GM12878 (cell line): ENCODE results near the gene RERG. TPM values are rescaled to one million over a fixed set of nuclear protein-coding genes. Genes with fewer than 3 reads are reported as not detected.

Source experiments
- ATAC-seq: fragments of 200-7000 bp; cut with Tn5 transposase; 3 replicates; pipeline ENCODE4 v1.9.1; 2020; ENCODE audit warnings: mild to moderate bottlenecking, moderate library complexity
- BruUV-seq: library from RNA; stranded (reverse); fragments of 400-500 nt; replicated peaks from 2 replicates; lab custom pipeline; 2021; lab: Mats Ljungman, UMichigan
- CTCF ChIA-PET: fragments of 300-600 bp; sonication (Branson Sonifier 250); formaldehyde crosslinking; extraction: SDS; loops from one replicate; lab custom pipeline; 2021; ENCODE audit warnings: inconsistent platforms; lab: Yijun Ruan, JAX
- POLR2A ChIA-PET: fragments of 350-600 bp; formaldehyde crosslinking; extraction: SDS; loops from one replicate; lab custom pipeline; 2021; ENCODE audit warnings: inconsistent platforms; lab: Charles Lee
- RAD21 ChIA-PET: fragments of 300-600 bp; sonication (Branson Sonifier 250); formaldehyde crosslinking; loops from one replicate; lab custom pipeline; 2023; ENCODE audit warnings: antibody characterized with exemption; ENCODE audit not compliant: unreplicated experiment; lab: Charles Lee
- SMC1A ChIA-PET: fragments of 300-600 bp; sonication (Branson Sonifier 250); formaldehyde crosslinking; loops from one replicate; lab custom pipeline; 2023; ENCODE audit not compliant: unreplicated experiment, uncharacterized antibody; lab: Charles Lee
- DNase-seq: peaks from one replicate; pipeline ENCODE4 v3.0.0-alpha.2; 2011; ENCODE audit warnings: low read depth, low spot score
- FAIRE-seq: peaks from 3 replicates; lab custom pipeline; 2011; peaks lifted over from hg19 to GRCh38; lab: Jason Lieb, UNC
- H2AFZ ChIP-seq: 2 replicates; pipeline ENCODE4 v1.6.0; 2011; ENCODE audit warnings: low read depth, low read length, control low read depth; ENCODE audit not compliant: control insufficient read depth
- H3K27ac ChIP-seq: 2 replicates; pipeline ENCODE4 v1.5.1; 2011; ENCODE audit warnings: control low read depth; ENCODE audit not compliant: control insufficient read depth, insufficient read depth
- H3K27me3 ChIP-seq, 2 experiments: replicated peaks in 1 of 2; 2 replicates each; pipeline versions ENCODE4 v1.6.0 to v1.6.1; 2011; ENCODE audit warnings: low read length in 1 of 2; ENCODE audit not compliant: control insufficient read depth in 2 of 2, insufficient read depth in 2 of 2
- H3K36me3 ChIP-seq, 2 experiments: 2 replicates each; pipeline ENCODE4 v1.5.1; 2011; ENCODE audit warnings: low read length in 1 of 2; ENCODE audit not compliant: control insufficient read depth in 2 of 2, insufficient read depth in 2 of 2
- H3K4me1 ChIP-seq: 2 replicates; pipeline ENCODE4 v1.6.1; 2011; ENCODE audit warnings: mild to moderate bottlenecking, low read length, moderate library complexity, mixed read lengths; ENCODE audit not compliant: control insufficient read depth, insufficient read depth
- H3K4me2 ChIP-seq: 2 replicates; pipeline ENCODE4 v1.6.0; 2011; ENCODE audit warnings: control low read depth; ENCODE audit not compliant: control insufficient read depth, insufficient read depth
- H3K4me3 ChIP-seq: fragments of 200-600 bp; sonication (generic); 2 replicates; pipeline ENCODE4 v1.5.1; 2016
- H3K79me2 ChIP-seq: 2 replicates; pipeline ENCODE4 v1.6.0; 2011; ENCODE audit warnings: low read length; ENCODE audit not compliant: control insufficient read depth, insufficient read depth
- H3K9ac ChIP-seq: 2 replicates; pipeline ENCODE4 v1.8.0; 2011; ENCODE audit warnings: low read length, control low read depth, mixed read lengths; ENCODE audit not compliant: control insufficient read depth, insufficient read depth
- H3K9me3 ChIP-seq: replicated peaks from 3 replicates; pipeline ENCODE4 v1.5.1; 2011; ENCODE audit warnings: mild to moderate bottlenecking, low read length; ENCODE audit not compliant: control insufficient read depth, insufficient read depth
- H4K20me1 ChIP-seq: 2 replicates; pipeline ENCODE4 v1.6.0; 2011; ENCODE audit not compliant: control insufficient read depth, insufficient read depth
- E2F8 ChIP-seq: fragments of 450-650 bp; IDR thresholded peaks from 2 replicates; pipeline ENCODE4 v1.6.1; 2018; ENCODE audit warnings: mild to moderate bottlenecking, low read depth, moderate library complexity; ENCODE audit not compliant: partially characterized antibody
- FOXM1 ChIP-seq: IDR thresholded peaks from 2 replicates; pipeline ENCODE4 v1.6.1; 2012; ENCODE audit warnings: low read depth, mild to moderate bottlenecking, inconsistent platforms, low read length, moderate library complexity
- IKZF1 ChIP-seq: fragments of 450-650 bp; conservative IDR thresholded peaks from 2 replicates; pipeline ENCODE4 v1.6.1; 2017; ENCODE audit warnings: antibody characterized with exemption, mild to moderate bottlenecking
- IRF4 ChIP-seq: IDR thresholded peaks from 2 replicates; pipeline ENCODE4 v1.6.1; 2011; ENCODE audit warnings: low read depth, low read length
- MLLT1 ChIP-seq: fragments of 450-650 bp; IDR thresholded peaks from 2 replicates; pipeline ENCODE4 v1.6.1; 2016; ENCODE audit warnings: mild to moderate bottlenecking
- NFXL1 ChIP-seq: fragments of 450-650 bp; IDR thresholded peaks from 2 replicates; pipeline ENCODE4 v1.6.1; 2017; ENCODE audit warnings: antibody characterized with exemption, mild to moderate bottlenecking, borderline replicate concordance
- NR2C2 ChIP-seq: IDR thresholded peaks from 2 replicates; pipeline ENCODE4 v1.6.1; 2011; ENCODE audit warnings: borderline replicate concordance, low read depth; ENCODE audit not compliant: control insufficient read depth, insufficient read length
- PAX5 ChIP-seq: IDR thresholded peaks from 2 replicates; pipeline ENCODE4 v1.6.1; 2011; ENCODE audit warnings: low read depth, low read length, borderline replicate concordance
- POLR2AphosphoS2 ChIP-seq: IDR thresholded peaks from 2 replicates; pipeline ENCODE4 v1.6.1; 2011; ENCODE audit warnings: low read depth, mild to moderate bottlenecking, low read length, improper control_type of control experiment, moderate library complexity
- POLR2AphosphoS5 ChIP-seq: IDR thresholded peaks from 2 replicates; pipeline ENCODE4 v1.6.1; 2011; ENCODE audit warnings: mild to moderate bottlenecking, low read length, inconsistent platforms
- TAF1 ChIP-seq: IDR thresholded peaks from 2 replicates; pipeline ENCODE4 v1.6.1; 2011; ENCODE audit warnings: mild to moderate bottlenecking, low read depth, low read length, borderline replicate concordance
- TCF12 ChIP-seq: IDR thresholded peaks from 2 replicates; pipeline ENCODE4 v1.6.1; 2011; ENCODE audit warnings: low read depth, mild to moderate bottlenecking, low read length
- ZBED1 ChIP-seq: IDR thresholded peaks from 2 replicates; pipeline ENCODE4 v1.6.1; 2016; ENCODE audit warnings: borderline replicate concordance
- ZBTB40 ChIP-seq: fragments of 450-650 bp; IDR thresholded peaks from 2 replicates; pipeline ENCODE4 v1.6.1; 2016; ENCODE audit warnings: mild to moderate bottlenecking, moderate library complexity, borderline replicate concordance
- WGBS: methylation state at CpG from one replicate; pipeline ENCODE4 v1.1.6; 2016; ENCODE audit warnings: low lambda C conversion rate; ENCODE audit not compliant: insufficient replicate concordance, insufficient coverage; ENCODE audit errors: missing lambda C conversion rate; 5-methylcytosine and 5-hydroxymethylcytosine counted together
- in situ Hi-C: fragments of 300-500 bp; cut with MboI; formaldehyde crosslinking; loops from 9 replicates; pipeline ENCODE4 v1.14.3; 2018; ENCODE audit warnings: mixed read lengths
- intact Hi-C: fragments of 100-400 bp; cut with micrococcal nuclease; formaldehyde crosslinking; loops from one replicate; pipeline ENCODE4 v1.14.2; 2022; ENCODE audit not compliant: unreplicated experiment
- polyA plus RNA-seq, 11 experiments: library from polyadenylated mRNA; depleted of rRNA in 4 of 11; unstranded in 6 of 11; stranded (reverse) in 5 of 11; fragments of >200 nt; fragmentation: Nextera tagmentation in 4 of 11; fragmentation: Illumina TruSeq in 1 of 11; extraction: Ambion mirVana in 4 of 11; extraction: Trizol in 1 of 11; gene quantifications; 1 replicate in 1 of 11; 2 replicates in 10 of 11; pipeline versions ENCODE4 v1.2.1 to v1.2.3, GENCODE V29; 2011 to 2016; ENCODE audit warnings: inconsistent platforms in 2 of 11, missing spikeins in 2 of 11, low read depth in 1 of 11
- total RNA-seq, 4 experiments: library from RNA; depleted of rRNA in 3 of 4; stranded (reverse); fragments of >200 nt in 3 of 4; fragmentation: Illumina TruSeq in 1 of 4; extraction: Trizol in 1 of 4; gene quantifications; 2 replicates each; pipeline versions ENCODE4 v1.2.1 to v1.2.3, GENCODE V29; 2013 to 2021

The RERG gene
- total and polyA plus RNA-seq, 10 of the 15 experiments (the other 5 are each of a cell fraction or from before 2014, with no cell fraction given): 0.03 to 5.3 (median 0.05) TPM; not detected in 5

- TF ChIP-seq MLLT1: no peak
- TF ChIP-seq NFXL1: no peak
- no peak for TF ChIP-seq IKZF1
- TF ChIP-seq ZBTB40: no peak
- TF ChIP-seq POLR2AphosphoS2: no peak
- no peak for TF ChIP-seq IRF4
- no peak for TF ChIP-seq TAF1
- no peak for TF ChIP-seq NR2C2
- no peak for TF ChIP-seq POLR2AphosphoS5
- TF ChIP-seq PAX5: no peak
- no peak for TF ChIP-seq FOXM1
- TF ChIP-seq E2F8: no peak
- no peak for TF ChIP-seq TCF12
- TF ChIP-seq ZBED1: no peak
- POLR2A ChIA-PET: no interaction called here
- Histone ChIP-seq H3K9ac (no peak overlapping the region), H3K4me2 (no peak overlapping the region), H3K4me3 (no peak overlapping the region), H4K20me1 (no peaks in the 10 kb centered on the region), H3K27ac (no peak overlapping the region), H3K36me3 (no peaks in the 10 kb centered on the region), H2AFZ (no peak overlapping the region), H3K79me2 (no peaks in the 10 kb centered on the region), H3K4me1 (no peaks in the 10 kb centered on the region), H3K9me3 (no peaks in the 10 kb centered on the region), H3K27me3 (0 out of 4 replicates have a peak, but pooled peaks cover 0 to 1% of the 10 kb centered on the region in 2 experiments)
- no peak for ATAC-seq
- no TSS peak for BruUV-seq
- in situ Hi-C loops (no loop called here), intact Hi-C loops (no loop called here)
- FAIRE-seq: no peak
- CTCF ChIA-PET: interaction anchor here (4.2 kb wide), 1 partner anchor 37 kb away, joined by 20 read pairs; the partner anchor contains the start of gene RERG
- SMC1A ChIA-PET: interaction anchor here (0.7 kb wide), 1 partner anchor 10 kb away, joined by 3 read pairs; no protein-coding TSS in a partner anchor
- RAD21 ChIA-PET: no interaction called here
- 1% methylated on average over 5 of the region's 5 CpGs for WGBS
- no peak for DNase-seq
These were observed 37.4 kb downstream of the RERG start for GRCh38 chr12:15183821-15184220.
